ENCODE results near the gene ATP2B2.

ATP2B2 gene

DNA sequence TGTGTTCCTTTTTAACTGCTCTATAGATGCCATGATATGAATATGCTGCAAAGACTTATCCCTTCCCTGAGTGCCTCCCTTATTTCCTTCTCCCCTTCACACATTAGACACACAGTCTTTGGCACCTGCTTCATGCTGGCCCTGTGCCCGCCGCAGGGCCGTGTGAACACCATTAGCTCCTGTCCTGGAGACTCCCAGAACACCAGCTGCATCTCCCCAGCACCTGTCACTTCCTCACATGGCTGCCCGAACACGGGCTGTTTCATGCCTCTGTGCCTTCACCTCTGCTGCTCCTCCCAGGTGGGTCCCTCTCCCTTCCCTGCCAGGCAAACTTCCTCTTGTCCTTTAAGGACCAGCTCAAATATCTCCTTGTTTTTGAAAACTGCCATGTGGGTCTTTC lies 144.0 kb downstream of the ATP2B2 start:
- no peak for ATAC-seq
- TF ChIP-seq OSR1 (CRISPR knock-in tag; IDR thresholded peaks at IDR 0.05): no peak
- no peak for TF ChIP-seq ISL1 (CRISPR knock-in tag; IDR thresholded peaks at IDR 0.05)
- TF ChIP-seq, protein P1, sequence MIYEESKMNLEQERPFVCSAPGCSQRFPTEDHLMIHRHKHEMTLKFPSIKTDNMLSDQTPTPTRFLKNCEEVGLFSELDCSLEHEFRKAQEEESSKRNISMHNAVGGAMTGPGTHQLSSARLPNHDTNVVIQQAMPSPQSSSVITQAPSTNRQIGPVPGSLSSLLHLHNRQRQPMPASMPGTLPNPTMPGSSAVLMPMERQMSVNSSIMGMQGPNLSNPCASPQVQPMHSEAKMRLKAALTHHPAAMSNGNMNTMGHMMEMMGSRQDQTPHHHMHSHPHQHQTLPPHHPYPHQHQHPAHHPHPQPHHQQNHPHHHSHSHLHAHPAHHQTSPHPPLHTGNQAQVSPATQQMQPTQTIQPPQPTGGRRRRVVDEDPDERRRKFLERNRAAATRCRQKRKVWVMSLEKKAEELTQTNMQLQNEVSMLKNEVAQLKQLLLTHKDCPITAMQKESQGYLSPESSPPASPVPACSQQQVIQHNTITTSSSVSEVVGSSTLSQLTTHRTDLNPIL (CRISPR knock-in tag; IDR thresholded peaks at IDR 0.05; ENCODE audit: low read depth): no peak
- no peak for TF ChIP-seq GLIS3 (CRISPR knock-in tag; IDR thresholded peaks at IDR 0.05)
- TF ChIP-seq RARB (CRISPR knock-in tag; IDR thresholded peaks at IDR 0.05): no peak

DNA sequence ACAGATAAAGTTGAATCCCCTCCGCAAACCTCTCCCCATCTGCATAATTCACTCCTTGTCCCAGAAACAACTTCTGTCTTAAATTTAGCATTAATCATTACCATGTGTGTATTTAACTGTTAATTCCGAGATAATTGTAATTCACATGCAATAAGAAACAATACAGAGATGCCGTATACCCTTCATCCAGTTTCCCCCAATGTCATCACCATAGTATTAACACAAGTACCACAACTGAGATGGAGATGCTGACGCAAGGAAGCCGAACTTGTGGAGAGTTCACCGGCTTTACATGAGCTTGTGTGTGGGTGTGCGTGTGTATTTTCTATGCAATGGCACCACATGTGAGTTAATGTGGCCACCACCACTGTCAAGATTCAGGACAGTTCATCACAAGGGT lies 144.9 kb downstream of the ATP2B2 start:
- no peak for ATAC-seq
- TF ChIP-seq, protein P2, sequence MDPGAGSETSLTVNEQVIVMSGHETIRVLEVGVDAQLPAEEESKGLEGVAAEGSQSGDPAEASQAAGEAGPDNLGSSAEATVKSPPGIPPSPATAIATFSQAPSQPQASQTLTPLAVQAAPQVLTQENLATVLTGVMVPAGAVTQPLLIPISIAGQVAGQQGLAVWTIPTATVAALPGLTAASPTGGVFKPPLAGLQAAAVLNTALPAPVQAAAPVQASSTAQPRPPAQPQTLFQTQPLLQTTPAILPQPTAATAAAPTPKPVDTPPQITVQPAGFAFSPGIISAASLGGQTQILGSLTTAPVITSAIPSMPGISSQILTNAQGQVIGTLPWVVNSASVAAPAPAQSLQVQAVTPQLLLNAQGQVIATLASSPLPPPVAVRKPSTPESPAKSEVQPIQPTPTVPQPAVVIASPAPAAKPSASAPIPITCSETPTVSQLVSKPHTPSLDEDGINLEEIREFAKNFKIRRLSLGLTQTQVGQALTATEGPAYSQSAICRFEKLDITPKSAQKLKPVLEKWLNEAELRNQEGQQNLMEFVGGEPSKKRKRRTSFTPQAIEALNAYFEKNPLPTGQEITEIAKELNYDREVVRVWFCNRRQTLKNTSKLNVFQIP (CRISPR knock-in tag; IDR thresholded peaks at IDR 0.05; ENCODE audit: borderline replicate concordance, low read depth): no peak
- no peak for TF ChIP-seq ZNF565 (CRISPR knock-in tag; conservative IDR thresholded peaks at IDR 0.05; ENCODE audit: low read depth)

DNA sequence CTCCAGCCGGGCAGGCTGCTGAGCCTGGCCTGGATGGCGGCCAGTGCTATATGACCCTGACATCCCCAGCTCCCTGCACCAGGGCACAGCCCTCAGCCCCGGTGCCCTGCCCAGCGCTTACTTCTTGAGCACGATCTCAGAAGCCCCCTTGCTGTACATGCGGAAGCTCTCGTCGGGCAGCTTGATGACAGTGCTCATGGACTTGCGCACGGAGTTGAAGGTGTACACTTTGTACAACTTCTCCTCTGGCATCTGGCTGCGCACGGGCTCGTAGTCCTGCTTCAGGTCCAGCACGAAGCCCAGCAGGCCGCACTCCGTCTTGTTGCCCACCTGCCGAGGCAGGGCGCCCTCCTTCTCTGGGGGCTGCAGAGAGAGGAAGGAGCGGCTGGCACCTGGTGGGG lies 145.6 kb downstream of the ATP2B2 start:
- ATAC-seq: no peak

More for the DNA sequence above, 145.6 kb downstream of the ATP2B2 start:
- TF ChIP-seq ESRRG (CRISPR knock-in tag; IDR thresholded peaks at IDR 0.05) (no peak), ZNF70 (CRISPR knock-in tag; IDR thresholded peaks at IDR 0.05) (no peak), PPARA (CRISPR knock-in tag; IDR thresholded peaks at IDR 0.05; ENCODE audit: borderline replicate concordance) (no peak), ZC3H10 (CRISPR knock-in tag; IDR thresholded peaks at IDR 0.05) (no peak), ISL1 (CRISPR knock-in tag; IDR thresholded peaks at IDR 0.05) (no peak), ZNF565 (CRISPR knock-in tag; conservative IDR thresholded peaks at IDR 0.05; ENCODE audit: low read depth) (no peak), ARNTL (CRISPR knock-in tag; IDR thresholded peaks at IDR 0.05; ENCODE audit: borderline replicate concordance, low read depth) (no peak), ZNF8 (CRISPR knock-in tag; IDR thresholded peaks at IDR 0.05) (no peak), RARB (CRISPR knock-in tag; IDR thresholded peaks at IDR 0.05) (no peak), ZFP3 (CRISPR knock-in tag; IDR thresholded peaks at IDR 0.05) (no peak), OSR1 (CRISPR knock-in tag; IDR thresholded peaks at IDR 0.05) (no peak)
- TF ChIP-seq, protein P3, sequence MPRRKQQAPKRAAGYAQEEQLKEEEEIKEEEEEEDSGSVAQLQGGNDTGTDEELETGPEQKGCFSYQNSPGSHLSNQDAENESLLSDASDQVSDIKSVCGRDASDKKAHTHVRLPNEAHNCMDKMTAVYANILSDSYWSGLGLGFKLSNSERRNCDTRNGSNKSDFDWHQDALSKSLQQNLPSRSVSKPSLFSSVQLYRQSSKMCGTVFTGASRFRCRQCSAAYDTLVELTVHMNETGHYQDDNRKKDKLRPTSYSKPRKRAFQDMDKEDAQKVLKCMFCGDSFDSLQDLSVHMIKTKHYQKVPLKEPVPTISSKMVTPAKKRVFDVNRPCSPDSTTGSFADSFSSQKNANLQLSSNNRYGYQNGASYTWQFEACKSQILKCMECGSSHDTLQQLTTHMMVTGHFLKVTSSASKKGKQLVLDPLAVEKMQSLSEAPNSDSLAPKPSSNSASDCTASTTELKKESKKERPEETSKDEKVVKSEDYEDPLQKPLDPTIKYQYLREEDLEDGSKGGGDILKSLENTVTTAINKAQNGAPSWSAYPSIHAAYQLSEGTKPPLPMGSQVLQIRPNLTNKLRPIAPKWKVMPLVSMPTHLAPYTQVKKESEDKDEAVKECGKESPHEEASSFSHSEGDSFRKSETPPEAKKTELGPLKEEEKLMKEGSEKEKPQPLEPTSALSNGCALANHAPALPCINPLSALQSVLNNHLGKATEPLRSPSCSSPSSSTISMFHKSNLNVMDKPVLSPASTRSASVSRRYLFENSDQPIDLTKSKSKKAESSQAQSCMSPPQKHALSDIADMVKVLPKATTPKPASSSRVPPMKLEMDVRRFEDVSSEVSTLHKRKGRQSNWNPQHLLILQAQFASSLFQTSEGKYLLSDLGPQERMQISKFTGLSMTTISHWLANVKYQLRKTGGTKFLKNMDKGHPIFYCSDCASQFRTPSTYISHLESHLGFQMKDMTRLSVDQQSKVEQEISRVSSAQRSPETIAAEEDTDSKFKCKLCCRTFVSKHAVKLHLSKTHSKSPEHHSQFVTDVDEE (CRISPR knock-in tag; IDR thresholded peaks at IDR 0.05): no peak
- TF ChIP-seq, protein P4, sequence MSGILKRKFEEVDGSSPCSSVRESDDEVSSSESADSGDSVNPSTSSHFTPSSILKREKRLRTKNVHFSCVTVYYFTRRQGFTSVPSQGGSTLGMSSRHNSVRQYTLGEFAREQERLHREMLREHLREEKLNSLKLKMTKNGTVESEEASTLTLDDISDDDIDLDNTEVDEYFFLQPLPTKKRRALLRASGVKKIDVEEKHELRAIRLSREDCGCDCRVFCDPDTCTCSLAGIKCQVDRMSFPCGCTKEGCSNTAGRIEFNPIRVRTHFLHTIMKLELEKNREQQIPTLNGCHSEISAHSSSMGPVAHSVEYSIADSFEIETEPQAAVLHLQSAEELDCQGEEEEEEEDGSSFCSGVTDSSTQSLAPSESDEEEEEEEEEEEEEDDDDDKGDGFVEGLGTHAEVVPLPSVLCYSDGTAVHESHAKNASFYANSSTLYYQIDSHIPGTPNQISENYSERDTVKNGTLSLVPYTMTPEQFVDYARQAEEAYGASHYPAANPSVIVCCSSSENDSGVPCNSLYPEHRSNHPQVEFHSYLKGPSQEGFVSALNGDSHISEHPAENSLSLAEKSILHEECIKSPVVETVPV (CRISPR knock-in tag; IDR thresholded peaks at IDR 0.05): no peak
- TF ChIP-seq, protein P1 (CRISPR knock-in tag; IDR thresholded peaks at IDR 0.05; ENCODE audit: low read depth): no peak
- TF ChIP-seq, protein P2 (CRISPR knock-in tag; IDR thresholded peaks at IDR 0.05; ENCODE audit: borderline replicate concordance, low read depth): no peak
- TF ChIP-seq, protein P5, sequence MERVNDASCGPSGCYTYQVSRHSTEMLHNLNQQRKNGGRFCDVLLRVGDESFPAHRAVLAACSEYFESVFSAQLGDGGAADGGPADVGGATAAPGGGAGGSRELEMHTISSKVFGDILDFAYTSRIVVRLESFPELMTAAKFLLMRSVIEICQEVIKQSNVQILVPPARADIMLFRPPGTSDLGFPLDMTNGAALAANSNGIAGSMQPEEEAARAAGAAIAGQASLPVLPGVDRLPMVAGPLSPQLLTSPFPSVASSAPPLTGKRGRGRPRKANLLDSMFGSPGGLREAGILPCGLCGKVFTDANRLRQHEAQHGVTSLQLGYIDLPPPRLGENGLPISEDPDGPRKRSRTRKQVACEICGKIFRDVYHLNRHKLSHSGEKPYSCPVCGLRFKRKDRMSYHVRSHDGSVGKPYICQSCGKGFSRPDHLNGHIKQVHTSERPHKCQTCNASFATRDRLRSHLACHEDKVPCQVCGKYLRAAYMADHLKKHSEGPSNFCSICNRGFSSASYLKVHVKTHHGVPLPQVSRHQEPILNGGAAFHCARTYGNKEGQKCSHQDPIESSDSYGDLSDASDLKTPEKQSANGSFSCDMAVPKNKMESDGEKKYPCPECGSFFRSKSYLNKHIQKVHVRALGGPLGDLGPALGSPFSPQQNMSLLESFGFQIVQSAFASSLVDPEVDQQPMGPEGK (CRISPR knock-in tag; IDR thresholded peaks at IDR 0.05; ENCODE audit: borderline replicate concordance): no peak

All from SK-N-SH treated with all-trans-retinoic acid at 6 μM for 48 hours (cell line).